Upper lobe of left lung (tissue), 6 donors: ENCODE data around the gene LGR4. TPM values are rescaled to one million over a fixed set of nuclear protein-coding genes. Genes with fewer than 3 reads are reported as not detected.

ENCODE experiments used
- ATAC-seq, 2 donors: fragments of 200-7000 bp; cut with Tn5 transposase; one replicate each; pipeline ENCODE4 v1.9.1; 2022; ENCODE audit warnings: mild to moderate bottlenecking in 2 of 2, moderate library complexity in 2 of 2; ENCODE audit not compliant: low FRiP score in 2 of 2
- DNase-seq, 2 donors: peaks; one replicate each; pipeline ENCODE4 v3.0.0-alpha.2; 2019 to 2020
- H3K27ac ChIP-seq, 4 donors: fragments of 200-600 bp; sonication (generic); one replicate each; pipeline ENCODE4 v1.5.1; 2016 to 2019
- H3K27me3 ChIP-seq, 4 donors: fragments of 200-600 bp; sonication (generic); one replicate each; pipeline ENCODE4 v1.5.1; 2017 to 2019
- H3K36me3 ChIP-seq, 4 donors: fragments of 200-600 bp; sonication (generic); one replicate each; pipeline ENCODE4 v1.5.1; 2016 to 2019
- H3K4me1 ChIP-seq, 4 donors: fragments of 200-600 bp; sonication (generic); one replicate each; pipeline ENCODE4 v1.5.1; 2018 to 2019
- H3K4me3 ChIP-seq, 4 donors: fragments of 200-600 bp; sonication (generic); one replicate each; pipeline ENCODE4 v1.5.1; 2017 to 2019; ENCODE audit warnings: mild to moderate bottlenecking in 2 of 4, moderate library complexity in 1 of 4
- H3K9me3 ChIP-seq, 4 donors: fragments of 200-600 bp; sonication (generic); one replicate each; pipeline ENCODE4 v1.5.1; 2018 to 2019
- EP300 ChIP-seq, 4 donors: sonication (generic); formaldehyde crosslinking; IDR thresholded peaks; one replicate each; pipeline ENCODE4 v1.5.1; 2017; ENCODE audit warnings: antibody characterized with exemption in 4 of 4, control low read depth in 2 of 4
- POLR2A ChIP-seq, 4 donors: fragments of 450-650 bp; IDR thresholded peaks; one replicate each; pipeline ENCODE4 v1.5.1; 2016 to 2017; ENCODE audit warnings: antibody characterized with exemption in 4 of 4, mild to moderate bottlenecking in 2 of 4
- POLR2AphosphoS5 ChIP-seq, 2 donors: sonication (generic); formaldehyde crosslinking; IDR thresholded peaks; one replicate each; pipeline ENCODE4 v1.5.1; 2017; ENCODE audit warnings: antibody characterized with exemption in 2 of 2
- WGBS, 2 donors: methylation state at CpG; one replicate each; pipeline ENCODE4 v1.1.5; 2017 to 2018; 5-methylcytosine and 5-hydroxymethylcytosine counted together
- total RNA-seq, 6 donors: library from RNA; depleted of rRNA in 4 of 6; stranded (reverse); fragments of >200 nt in 4 of 6; gene quantifications; one replicate each; pipeline versions ENCODE4 v1.1.0 to v1.2.1, GENCODE V29; 2016 to 2021
- TF ChIP-seq, protein P1 (sequence below), 6 experiments: fragments of 450-650 bp in 4 of 6; fragments of 200-600 bp in 2 of 6; sonication (generic) in 2 of 6; IDR thresholded peaks; one replicate each; pipeline ENCODE4 v1.5.1; 2016 to 2019; ENCODE audit warnings: antibody characterized with exemption in 6 of 6
- donor health status: DM: no; HTN: no; CAD: no; lungs with moderate emphysema.
- donor health status: DM: no; HTN: yes; CAD: no; lungs with severe emphysema.

LGR4 gene
- total RNA-seq, 6 donors from 2014 or later, result 3.1 to 20.2 (median 6.0) TPM

DNA sequence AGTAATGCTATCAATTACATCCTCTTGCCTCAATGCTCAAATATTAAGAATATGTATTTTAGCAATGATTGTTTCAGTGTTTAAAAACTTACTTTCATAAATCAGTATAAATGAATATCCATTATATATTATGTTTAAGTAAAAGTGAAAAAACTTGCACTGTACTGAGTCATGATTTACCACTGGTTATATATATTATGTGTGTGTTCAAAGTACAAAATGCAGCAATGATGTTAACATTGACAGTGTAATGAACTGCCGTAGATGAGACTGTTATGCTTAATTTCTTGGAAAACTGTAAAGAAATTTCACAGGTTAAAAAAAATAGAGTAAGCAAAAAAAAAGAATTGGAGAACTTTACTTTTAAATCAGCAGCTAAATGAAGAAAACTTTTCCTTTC lies 25.3 kb upstream of the LGR4 start:
- ATAC-seq, result no peak

DNA sequence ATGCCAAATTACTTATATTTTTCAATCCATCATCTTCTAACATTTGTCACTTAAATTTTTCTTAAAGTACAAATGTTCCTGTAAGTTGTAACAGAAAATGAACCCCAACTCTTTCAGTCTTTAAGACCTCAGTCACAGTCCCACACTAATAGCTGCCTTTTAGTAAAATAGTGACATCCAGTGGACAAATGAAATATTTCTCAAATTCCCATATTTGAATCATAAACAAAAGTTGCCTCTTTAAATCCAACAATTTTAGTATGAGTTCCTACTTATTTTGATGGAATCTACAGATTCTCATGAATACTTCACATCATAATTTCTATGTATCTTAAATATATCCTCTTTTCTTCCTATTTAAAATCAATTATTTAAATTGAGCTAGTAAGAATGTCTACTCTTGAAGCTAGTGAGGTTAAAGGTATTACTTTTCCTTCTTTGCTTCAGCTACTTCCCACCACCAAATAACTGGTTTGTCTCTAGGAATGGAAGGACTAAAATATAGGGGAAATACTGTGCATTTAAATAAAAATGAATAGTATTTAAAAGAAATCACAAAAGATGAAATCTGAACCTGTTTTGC lies 24.8 kb upstream of the LGR4 start:
- no peak for DNase-seq
- Histone ChIP-seq H3K4me1 (peaks cover 0 to 16% (median 11%) of the 10 kb centered on the region in 4 donors), H3K27ac (no peak overlapping the region), H3K27me3 (no peaks in the 10 kb centered on the region), H3K4me3 (no peak overlapping the region), H3K9me3 (no peaks in the 10 kb centered on the region), H3K36me3 (peaks cover 4 to 72% (median 31%) of the 10 kb centered on the region in 4 donors)
- ATAC-seq, result no peak
- TF ChIP-seq, protein P1, sequence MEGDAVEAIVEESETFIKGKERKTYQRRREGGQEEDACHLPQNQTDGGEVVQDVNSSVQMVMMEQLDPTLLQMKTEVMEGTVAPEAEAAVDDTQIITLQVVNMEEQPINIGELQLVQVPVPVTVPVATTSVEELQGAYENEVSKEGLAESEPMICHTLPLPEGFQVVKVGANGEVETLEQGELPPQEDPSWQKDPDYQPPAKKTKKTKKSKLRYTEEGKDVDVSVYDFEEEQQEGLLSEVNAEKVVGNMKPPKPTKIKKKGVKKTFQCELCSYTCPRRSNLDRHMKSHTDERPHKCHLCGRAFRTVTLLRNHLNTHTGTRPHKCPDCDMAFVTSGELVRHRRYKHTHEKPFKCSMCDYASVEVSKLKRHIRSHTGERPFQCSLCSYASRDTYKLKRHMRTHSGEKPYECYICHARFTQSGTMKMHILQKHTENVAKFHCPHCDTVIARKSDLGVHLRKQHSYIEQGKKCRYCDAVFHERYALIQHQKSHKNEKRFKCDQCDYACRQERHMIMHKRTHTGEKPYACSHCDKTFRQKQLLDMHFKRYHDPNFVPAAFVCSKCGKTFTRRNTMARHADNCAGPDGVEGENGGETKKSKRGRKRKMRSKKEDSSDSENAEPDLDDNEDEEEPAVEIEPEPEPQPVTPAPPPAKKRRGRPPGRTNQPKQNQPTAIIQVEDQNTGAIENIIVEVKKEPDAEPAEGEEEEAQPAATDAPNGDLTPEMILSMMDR (IDR thresholded peaks at IDR 0.05), result peak in 1 of 6 experiments; percentile 18
- TF ChIP-seq POLR2A (IDR thresholded peaks at IDR 0.05) (no peak), EP300 (IDR thresholded peaks at IDR 0.05) (no peak), POLR2AphosphoS5 (IDR thresholded peaks at IDR 0.05) (no peak)

More for the DNA sequence above, 25.3 kb upstream of the LGR4 start:
- TF ChIP-seq POLR2A (IDR thresholded peaks at IDR 0.05) (no peak), EP300 (IDR thresholded peaks at IDR 0.05) (no peak), POLR2AphosphoS5 (IDR thresholded peaks at IDR 0.05) (no peak)
- TF ChIP-seq, protein P1 (IDR thresholded peaks at IDR 0.05), result no peak
- WGBS, 2 donors, result 94 to 100% methylated on average over 1 of the region's 1 CpG
- Histone ChIP-seq H3K27me3 (no peaks in the 10 kb centered on the region), H3K36me3 (peaks cover 4 to 67% (median 29%) of the 10 kb centered on the region in 4 donors), H3K27ac (no peak overlapping the region), H3K4me3 (no peak overlapping the region), H3K4me1 (peaks cover 0 to 22% (median 16%) of the 10 kb centered on the region in 4 donors), H3K9me3 (no peaks in the 10 kb centered on the region)
- no peak for DNase-seq

DNA sequence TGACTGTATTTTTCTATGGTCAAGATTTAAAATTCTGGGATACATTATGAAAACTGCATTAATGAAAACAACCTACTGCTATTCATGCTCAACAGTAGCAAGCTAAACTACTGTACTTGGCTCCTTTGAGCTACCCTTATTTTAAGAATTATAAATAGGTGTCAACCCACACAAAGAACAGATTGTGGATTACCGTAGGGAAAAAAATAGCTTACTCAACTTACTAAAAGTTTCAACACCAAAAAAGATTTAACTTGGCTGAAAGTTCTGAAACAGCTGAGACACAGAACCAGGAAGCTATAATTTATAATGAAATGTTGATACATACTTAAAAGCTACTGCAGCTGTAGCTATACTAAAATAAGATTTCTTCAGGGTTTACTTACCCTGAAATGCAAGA lies 23.9 kb upstream of the LGR4 start:
- TF ChIP-seq, protein P1 (IDR thresholded peaks at IDR 0.05), result no peak
- no peak for TF ChIP-seq POLR2AphosphoS5 (IDR thresholded peaks at IDR 0.05)
- no peak for DNase-seq
- Histone ChIP-seq H3K27me3 (no peaks in the 10 kb centered on the region), H3K36me3 (peaks cover 4 to 80% (median 38%) of the 10 kb centered on the region in 4 donors), H3K4me1 (peaks cover 0 to 9% (median 6%) of the 10 kb centered on the region in 4 donors), H3K27ac (no peak overlapping the region), H3K4me3 (no peak overlapping the region), H3K9me3 (no peaks in the 10 kb centered on the region)
- ATAC-seq, result peak in 1 of 2 donors; percentile 12
- 64 to 70% methylated on average over 1 of the region's 1 CpG for WGBS, 2 donors

DNA sequence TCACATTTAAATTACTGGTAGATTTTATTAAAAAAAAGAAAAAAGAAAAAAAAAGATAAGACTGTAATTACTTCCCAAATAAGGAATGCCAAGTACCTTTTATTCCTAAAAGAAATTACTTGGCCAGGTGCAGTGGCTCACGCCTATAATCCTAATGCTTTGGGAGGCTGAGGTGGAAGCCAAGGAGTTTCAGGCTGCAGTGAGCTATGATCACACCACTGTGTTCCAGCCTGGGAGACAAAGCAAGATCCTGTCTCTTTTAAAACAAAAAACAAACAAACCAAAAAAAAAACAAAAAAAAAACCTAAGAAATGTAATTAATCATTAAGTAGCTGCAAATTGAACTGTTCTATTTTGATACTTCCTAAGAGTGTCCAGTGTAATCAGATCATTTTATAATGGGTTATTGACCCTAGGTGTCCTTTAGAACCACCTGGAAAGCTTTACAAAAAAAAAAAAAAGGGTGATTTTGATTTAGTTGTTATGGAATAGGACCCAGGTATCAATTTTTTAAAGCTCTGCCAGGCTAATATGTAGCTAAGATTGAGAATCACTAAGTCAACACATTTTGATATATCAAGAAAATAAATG lies 23.2 kb upstream of the LGR4 start:
- DNase-seq, result no peak
- H3K36me3 ChIP-seq, result peaks cover 4 to 80% (median 41%) of the 10 kb centered on the region in 4 donors
- no peaks in the 10 kb centered on the region for H3K9me3 ChIP-seq
- ATAC-seq, result no peak
- 83 to 90% methylated on average over 1 of the region's 1 CpG for WGBS, 2 donors
- H3K4me3 ChIP-seq, result no peak overlapping the region
- TF ChIP-seq EP300 (IDR thresholded peaks at IDR 0.05) (no peak), POLR2AphosphoS5 (IDR thresholded peaks at IDR 0.05) (no peak), POLR2A (IDR thresholded peaks at IDR 0.05) (no peak)
- TF ChIP-seq, protein P1 (IDR thresholded peaks at IDR 0.05), result no peak
- H3K27ac ChIP-seq, result no peak overlapping the region
- peaks cover 0 to 9% (median 6%) of the 10 kb centered on the region in 4 donors for H3K4me1 ChIP-seq
- H3K27me3 ChIP-seq, result no peaks in the 10 kb centered on the region

DNA sequence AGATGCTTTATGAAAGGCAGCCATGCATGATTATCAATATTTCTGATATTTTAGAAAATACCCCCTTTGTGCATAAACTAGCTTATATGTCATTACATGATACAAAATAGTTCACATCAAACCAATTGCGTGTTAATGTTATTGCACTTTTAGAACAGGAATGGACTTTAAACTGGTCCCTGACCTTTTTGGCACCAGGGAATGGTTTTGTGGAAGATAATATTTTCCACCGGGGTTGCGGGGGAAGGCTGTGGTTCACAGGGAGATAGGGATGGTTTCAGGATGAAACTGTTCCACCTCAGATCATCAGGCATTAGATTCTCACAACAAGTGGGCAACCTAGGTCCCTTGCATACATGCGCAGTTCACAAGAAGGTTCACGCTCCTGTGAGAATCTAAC lies 16.5 kb upstream of the LGR4 start:
- no peak overlapping the region for H3K4me3 ChIP-seq
- no peak overlapping the region for H3K27ac ChIP-seq
- no peak for DNase-seq
- TF ChIP-seq POLR2AphosphoS5 (IDR thresholded peaks at IDR 0.05) (no peak), POLR2A (IDR thresholded peaks at IDR 0.05) (no peak)
- no peaks in the 10 kb centered on the region for H3K9me3 ChIP-seq
- no peaks in the 10 kb centered on the region for H3K4me1 ChIP-seq
- ATAC-seq, result no peak
- H3K36me3 ChIP-seq, result peaks cover 2 to 35% (median 22%) of the 10 kb centered on the region in 4 donors
- WGBS, 2 donors, result 93 to 99% methylated on average over 4 to 5 of the region's 5 CpGs
- no peaks in the 10 kb centered on the region for H3K27me3 ChIP-seq
